Neural cell (in vitro differentiated cells): ENCODE data around the gene VAMP5. TPM values are rescaled to one million over a fixed set of nuclear protein-coding genes. Genes with fewer than 3 reads are reported as not detected.

ENCODE experiments used
- H2AFZ ChIP-seq: fragments of 200-600, 300-800 bp; sonication (generic), shearing (Covaris generic); 2 replicates; pipeline ENCODE4 v1.6.0; 2014; ENCODE audit warnings: low read depth, mild to moderate bottlenecking, antibody characterized with exemption, low read length, moderate library complexity
- H3F3A ChIP-seq: fragments of 200-600 bp; shearing (Covaris generic); 2 replicates; pipeline ENCODE4 v1.6.1; 2016; ENCODE audit warnings: mild to moderate bottlenecking, moderate library complexity, mixed read lengths, antibody characterized with exemption, low read length; ENCODE audit not compliant: insufficient read depth, poor library complexity, severe bottlenecking
- H3K27ac ChIP-seq: fragments of 200-600, 300-800 bp; sonication (generic), shearing (Covaris generic); 2 replicates; pipeline ENCODE4 v1.5.1; 2014; ENCODE audit warnings: mild to moderate bottlenecking, low read length, moderate library complexity
- H3K27me3 ChIP-seq: fragments of 300-800, 200-600 bp; sonication (generic), shearing (Covaris generic); 2 replicates; pipeline ENCODE4 v1.6.0; 2014; ENCODE audit warnings: mild to moderate bottlenecking, low read depth, low read length, moderate library complexity; ENCODE audit not compliant: insufficient read depth
- H3K36me3 ChIP-seq: fragments of 300-800, 200-600 bp; sonication (generic), shearing (Covaris generic); 2 replicates; pipeline ENCODE4 v1.5.1; 2014; ENCODE audit warnings: mild to moderate bottlenecking, antibody characterized with exemption, low read length, moderate library complexity; ENCODE audit not compliant: insufficient read depth
- H3K4me2 ChIP-seq: fragments of 300-800, 200-600 bp; sonication (generic), shearing (Covaris generic); 2 replicates; pipeline ENCODE4 v1.6.0; 2014; ENCODE audit warnings: mild to moderate bottlenecking, low read length
- H3K4me3 ChIP-seq: fragments of 300-800, 200-600 bp; sonication (generic), shearing (Covaris generic); 2 replicates; pipeline ENCODE4 v1.5.1; 2014; ENCODE audit warnings: mild to moderate bottlenecking, low read length, moderate library complexity
- H3K79me2 ChIP-seq: fragments of 200-600 bp; shearing (Covaris generic); replicated peaks from 2 replicates; pipeline ENCODE4 v1.6.0; 2014; ENCODE audit warnings: mild to moderate bottlenecking, low read length, moderate library complexity; ENCODE audit not compliant: insufficient read depth
- H3K9ac ChIP-seq: fragments of 300-800, 200-600 bp; sonication (generic), shearing (Covaris generic); 2 replicates; pipeline ENCODE4 v1.6.1; 2016; ENCODE audit warnings: mild to moderate bottlenecking, low read length, mixed read lengths
- H3K9me2 ChIP-seq: fragments of 200-600 bp; shearing (Covaris generic); 2 replicates; pipeline ENCODE4 v1.6.1; 2016; ENCODE audit warnings: mild to moderate bottlenecking, low read length, mixed read lengths; ENCODE audit not compliant: insufficient read depth
- H3K9me3 ChIP-seq: fragments of 200-600, 300-800 bp; sonication (generic), shearing (Covaris generic); 2 replicates; pipeline ENCODE4 v1.6.1; 2016; ENCODE audit warnings: mild to moderate bottlenecking, mixed run types, low read length, moderate library complexity, mixed read lengths
- H4K20me1 ChIP-seq: fragments of 200-600 bp; shearing (Covaris generic); 2 replicates; pipeline ENCODE4 v1.6.1; 2016; ENCODE audit warnings: mild to moderate bottlenecking, mixed run types; ENCODE audit not compliant: insufficient read depth
- EP300 ChIP-seq: fragments of 450-650 bp; conservative IDR thresholded peaks from 2 replicates; pipeline ENCODE4 v1.6.1; 2014; ENCODE audit warnings: antibody characterized with exemption, mild to moderate bottlenecking, moderate library complexity; ENCODE audit not compliant: poor library complexity, severe bottlenecking
- EZH2 ChIP-seq: fragments of 200-600, 300-800 bp; shearing (Covaris generic), sonication (generic); IDR thresholded peaks from 2 replicates; pipeline ENCODE4 v1.6.1; 2014; ENCODE audit warnings: antibody characterized with exemption, low read length, borderline replicate concordance, mild to moderate bottlenecking; ENCODE audit not compliant: insufficient read depth, poor library complexity, severe bottlenecking
- MXI1 ChIP-seq: fragments of 450-650 bp; conservative IDR thresholded peaks from 2 replicates; pipeline ENCODE4 v1.6.1; 2014; ENCODE audit warnings: antibody characterized with exemption, mild to moderate bottlenecking; ENCODE audit not compliant: poor library complexity, severe bottlenecking
- POLR2AphosphoS5 ChIP-seq: IDR thresholded peaks from 2 replicates; pipeline ENCODE4 v1.6.1; 2012
- RAD21 ChIP-seq: fragments of 450-650 bp; conservative IDR thresholded peaks from 2 replicates; pipeline ENCODE4 v1.6.1; 2014; ENCODE audit warnings: antibody characterized with exemption, mild to moderate bottlenecking, moderate library complexity
- SMC3 ChIP-seq: fragments of 450-650 bp; conservative IDR thresholded peaks from 2 replicates; pipeline ENCODE4 v1.6.1; 2014; ENCODE audit warnings: antibody characterized with exemption, mild to moderate bottlenecking, moderate library complexity; ENCODE audit not compliant: poor library complexity
- TAF1 ChIP-seq: IDR thresholded peaks from 2 replicates; pipeline ENCODE4 v1.6.1; 2012; ENCODE audit warnings: low read depth
- polyA plus RNA-seq: library from polyadenylated mRNA; depleted of rRNA; stranded (reverse); fragments of >200 nt; gene quantifications from 2 replicates; pipeline ENCODE4 v1.2.3, GENCODE V29; 2014
- TF ChIP-seq, protein P1 (sequence below): IDR thresholded peaks from 2 replicates; pipeline ENCODE4 v1.6.1; 2012; ENCODE audit warnings: borderline replicate concordance
- TF ChIP-seq, protein P2 (sequence below): fragments of 450-650 bp; IDR thresholded peaks from 2 replicates; pipeline ENCODE4 v1.5.1; 2014; ENCODE audit warnings: antibody characterized with exemption, mild to moderate bottlenecking, moderate library complexity; ENCODE audit not compliant: poor library complexity, severe bottlenecking

VAMP5 gene
- polyA plus RNA-seq, 1 donor from 2014 or later = not detected

DNA sequence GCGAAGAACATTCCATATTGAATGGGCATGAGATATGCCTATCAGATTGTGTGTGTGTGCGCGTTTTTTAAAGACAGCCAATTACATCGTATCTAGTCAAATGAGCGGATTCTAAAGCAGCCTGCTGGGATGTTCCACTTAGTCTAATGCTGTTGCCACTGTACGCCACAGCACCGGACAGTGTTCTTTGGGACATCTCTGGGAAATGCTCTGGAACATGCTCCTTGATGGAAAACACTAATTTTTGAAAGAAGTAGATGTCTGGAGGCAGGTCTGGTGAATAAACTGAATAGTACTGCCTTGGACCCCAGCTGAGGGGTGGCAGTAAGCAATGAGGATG is 21.9 kb downstream of the VAMP5 start:
- Histone ChIP-seq H3K27ac (no peak overlapping the region), H3K36me3 (peaks cover 7% of the 10 kb centered on the region), H4K20me1 (no peaks in the 10 kb centered on the region), H3K4me2 (no peak overlapping the region), H3K9ac (no peak overlapping the region), H3K79me2 (peaks cover 2% of the 10 kb centered on the region), H3F3A (no peaks in the 10 kb centered on the region), H2AFZ (no peak overlapping the region), H3K9me3 (no peaks in the 10 kb centered on the region), H3K4me3 (no peak overlapping the region), H3K27me3 (no peaks in the 10 kb centered on the region), H3K9me2 (no peaks in the 10 kb centered on the region)
- TF ChIP-seq SMC3 = no peak
- no peak for TF ChIP-seq MXI1
- TF ChIP-seq EP300 = no peak
- no peak for TF ChIP-seq EZH2
- no peak for TF ChIP-seq POLR2AphosphoS5
- TF ChIP-seq, protein P1, sequence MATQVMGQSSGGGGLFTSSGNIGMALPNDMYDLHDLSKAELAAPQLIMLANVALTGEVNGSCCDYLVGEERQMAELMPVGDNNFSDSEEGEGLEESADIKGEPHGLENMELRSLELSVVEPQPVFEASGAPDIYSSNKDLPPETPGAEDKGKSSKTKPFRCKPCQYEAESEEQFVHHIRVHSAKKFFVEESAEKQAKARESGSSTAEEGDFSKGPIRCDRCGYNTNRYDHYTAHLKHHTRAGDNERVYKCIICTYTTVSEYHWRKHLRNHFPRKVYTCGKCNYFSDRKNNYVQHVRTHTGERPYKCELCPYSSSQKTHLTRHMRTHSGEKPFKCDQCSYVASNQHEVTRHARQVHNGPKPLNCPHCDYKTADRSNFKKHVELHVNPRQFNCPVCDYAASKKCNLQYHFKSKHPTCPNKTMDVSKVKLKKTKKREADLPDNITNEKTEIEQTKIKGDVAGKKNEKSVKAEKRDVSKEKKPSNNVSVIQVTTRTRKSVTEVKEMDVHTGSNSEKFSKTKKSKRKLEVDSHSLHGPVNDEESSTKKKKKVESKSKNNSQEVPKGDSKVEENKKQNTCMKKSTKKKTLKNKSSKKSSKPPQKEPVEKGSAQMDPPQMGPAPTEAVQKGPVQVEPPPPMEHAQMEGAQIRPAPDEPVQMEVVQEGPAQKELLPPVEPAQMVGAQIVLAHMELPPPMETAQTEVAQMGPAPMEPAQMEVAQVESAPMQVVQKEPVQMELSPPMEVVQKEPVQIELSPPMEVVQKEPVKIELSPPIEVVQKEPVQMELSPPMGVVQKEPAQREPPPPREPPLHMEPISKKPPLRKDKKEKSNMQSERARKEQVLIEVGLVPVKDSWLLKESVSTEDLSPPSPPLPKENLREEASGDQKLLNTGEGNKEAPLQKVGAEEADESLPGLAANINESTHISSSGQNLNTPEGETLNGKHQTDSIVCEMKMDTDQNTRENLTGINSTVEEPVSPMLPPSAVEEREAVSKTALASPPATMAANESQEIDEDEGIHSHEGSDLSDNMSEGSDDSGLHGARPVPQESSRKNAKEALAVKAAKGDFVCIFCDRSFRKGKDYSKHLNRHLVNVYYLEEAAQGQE = no peak
- no peak for TF ChIP-seq RAD21
- no peak for TF ChIP-seq TAF1
- TF ChIP-seq, protein P2, sequence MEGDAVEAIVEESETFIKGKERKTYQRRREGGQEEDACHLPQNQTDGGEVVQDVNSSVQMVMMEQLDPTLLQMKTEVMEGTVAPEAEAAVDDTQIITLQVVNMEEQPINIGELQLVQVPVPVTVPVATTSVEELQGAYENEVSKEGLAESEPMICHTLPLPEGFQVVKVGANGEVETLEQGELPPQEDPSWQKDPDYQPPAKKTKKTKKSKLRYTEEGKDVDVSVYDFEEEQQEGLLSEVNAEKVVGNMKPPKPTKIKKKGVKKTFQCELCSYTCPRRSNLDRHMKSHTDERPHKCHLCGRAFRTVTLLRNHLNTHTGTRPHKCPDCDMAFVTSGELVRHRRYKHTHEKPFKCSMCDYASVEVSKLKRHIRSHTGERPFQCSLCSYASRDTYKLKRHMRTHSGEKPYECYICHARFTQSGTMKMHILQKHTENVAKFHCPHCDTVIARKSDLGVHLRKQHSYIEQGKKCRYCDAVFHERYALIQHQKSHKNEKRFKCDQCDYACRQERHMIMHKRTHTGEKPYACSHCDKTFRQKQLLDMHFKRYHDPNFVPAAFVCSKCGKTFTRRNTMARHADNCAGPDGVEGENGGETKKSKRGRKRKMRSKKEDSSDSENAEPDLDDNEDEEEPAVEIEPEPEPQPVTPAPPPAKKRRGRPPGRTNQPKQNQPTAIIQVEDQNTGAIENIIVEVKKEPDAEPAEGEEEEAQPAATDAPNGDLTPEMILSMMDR = no peak

DNA sequence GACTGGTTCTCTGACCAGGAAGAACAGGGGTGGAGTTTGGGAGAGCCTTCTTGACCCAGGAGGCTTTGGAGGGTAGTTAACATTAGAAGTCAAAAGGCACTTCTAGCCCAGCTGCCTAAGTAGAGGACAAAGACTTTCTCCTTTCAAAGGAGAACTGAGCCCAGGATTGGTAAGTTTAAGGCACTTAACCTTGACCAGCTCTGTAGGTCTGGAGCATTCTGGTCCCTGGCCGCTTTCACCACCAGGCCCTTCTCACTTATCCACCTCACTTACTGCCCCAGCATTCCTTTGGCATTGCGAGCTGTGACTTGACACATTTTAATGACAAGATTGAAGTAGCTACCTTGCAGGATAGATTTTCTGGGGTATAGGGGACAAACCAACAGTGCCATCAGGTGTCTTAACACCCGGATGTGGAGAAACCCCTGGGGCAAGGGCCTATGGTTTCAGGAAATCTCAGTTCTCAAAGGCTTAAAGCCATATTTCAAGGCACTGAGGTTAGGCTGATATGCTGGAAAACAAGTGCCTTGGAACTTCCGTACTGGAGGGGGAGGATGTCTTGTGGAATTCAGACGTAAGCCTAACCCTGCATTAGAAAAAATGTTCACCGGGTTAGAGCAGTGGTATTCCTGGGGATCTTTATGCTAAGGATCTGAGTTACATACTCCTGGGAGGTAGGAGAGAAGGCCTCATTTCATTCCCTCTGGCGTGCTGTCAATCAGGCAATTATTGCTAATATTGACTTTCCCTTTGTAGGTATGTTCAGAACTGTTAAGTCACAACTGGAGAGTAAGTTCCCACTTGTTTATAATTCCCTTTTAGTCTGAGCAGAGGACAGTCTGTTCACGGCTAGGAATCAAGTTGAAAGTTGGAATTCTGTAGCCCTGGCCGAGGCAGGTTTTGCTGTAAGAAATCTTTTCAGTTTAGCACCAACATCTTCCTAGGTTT is 23.3 kb downstream of the VAMP5 start:
- Histone ChIP-seq H3K36me3 (peaks cover 7% of the 10 kb centered on the region), H3K27me3 (no peaks in the 10 kb centered on the region), H3K9me3 (no peaks in the 10 kb centered on the region), H3F3A (no peaks in the 10 kb centered on the region), H4K20me1 (no peaks in the 10 kb centered on the region), H2AFZ (no peak overlapping the region), H3K4me2 (no peak overlapping the region), H3K9ac (no peak overlapping the region), H3K79me2 (peaks cover 14% of the 10 kb centered on the region), H3K9me2 (no peaks in the 10 kb centered on the region), H3K4me3 (no peak overlapping the region), H3K27ac (no peak overlapping the region)
- no peak for TF ChIP-seq EZH2
- TF ChIP-seq EP300 = no peak
- TF ChIP-seq SMC3 = no peak
- TF ChIP-seq, protein P1 = no peak
- no peak for TF ChIP-seq TAF1
- TF ChIP-seq POLR2AphosphoS5 = no peak
